ENCODE results near the gene DSN1. TPM values are rescaled to one million over a fixed set of nuclear protein-coding genes. Genes with fewer than 3 reads are reported as not detected.

Gene DSN1
- total RNA-seq, 1 experiment from 2014 or later, result 40.8 TPM

GRCh38 chr20:36736451-36737182 is 36.9 kb downstream of the DSN1 start:
- no TSS peak for BruUV-seq (replicated peaks)
- Histone ChIP-seq H3K4me1 (ENCODE audit: insufficient read depth, low read length, poor library complexity, severe bottlenecking) (no peaks in the 10 kb centered on the region), H3K36me3 (ENCODE audit: insufficient read depth, low read length, poor library complexity, severe bottlenecking) (no peaks in the 10 kb centered on the region), H3K27me3 (replicated peaks; ENCODE audit: insufficient read depth, low read depth, low read length, poor library complexity) (no peaks in the 10 kb centered on the region), H3K4me3 (ENCODE audit: low read depth, low read length, poor library complexity, severe bottlenecking) (no peak overlapping the region), H3K27ac (ENCODE audit: low read depth, low read length, poor library complexity, severe bottlenecking) (no peak overlapping the region), H3K9me3 (ENCODE audit: low read depth, low read length, poor library complexity, severe bottlenecking) (no peaks in the 10 kb centered on the region)
- ChIA-PET POLR2A (ENCODE audit: low non-redundant PET) (interaction anchor here (0.6 kb wide), 2 partner anchors 9 to 37 kb away, joined by 3 read pairs; partner anchors contain the start of genes DSN1 and NDRG3), CTCF (interaction anchor here (0.6 kb wide), 1 partner anchor 262 kb away, joined by 4 read pairs; no protein-coding TSS in a partner anchor)
- TF ChIP-seq CTCF (conservative IDR thresholded peaks at IDR 0.05; ENCODE audit: low read depth, low read length) (no peak), EZH2 (IDR thresholded peaks at IDR 0.05; ENCODE audit: borderline replicate concordance, low read depth, low read length, poor library complexity, severe bottlenecking) (no peak)
- DNase-seq (ENCODE audit: low spot score), result no peak
- intact Hi-C loops (cut with micrococcal nuclease; ENCODE audit: unreplicated experiment), result no loop called here

GRCh38 chr20:36732456-36732855 is 41.1 kb downstream of the DSN1 start:
- Histone ChIP-seq H3K9me3 (ENCODE audit: low read depth, low read length, poor library complexity, severe bottlenecking) (no peaks in the 10 kb centered on the region), H3K36me3 (ENCODE audit: insufficient read depth, low read length, poor library complexity, severe bottlenecking) (no peaks in the 10 kb centered on the region), H3K4me1 (ENCODE audit: insufficient read depth, low read length, poor library complexity, severe bottlenecking) (no peaks in the 10 kb centered on the region), H3K27me3 (replicated peaks; ENCODE audit: insufficient read depth, low read depth, low read length, poor library complexity) (no peaks in the 10 kb centered on the region), H3K27ac (ENCODE audit: low read depth, low read length, poor library complexity, severe bottlenecking) (no peak overlapping the region), H3K4me3 (ENCODE audit: low read depth, low read length, poor library complexity, severe bottlenecking) (no peak overlapping the region)
- no peak for DNase-seq (ENCODE audit: low spot score)
- BruUV-seq (replicated peaks), result no TSS peak
- intact Hi-C loops (cut with micrococcal nuclease; ENCODE audit: unreplicated experiment), result no loop called here
- TF ChIP-seq EZH2 (IDR thresholded peaks at IDR 0.05; ENCODE audit: borderline replicate concordance, low read depth, low read length, poor library complexity, severe bottlenecking) (no peak), CTCF (conservative IDR thresholded peaks at IDR 0.05; ENCODE audit: low read depth, low read length) (no peak)
- CTCF ChIA-PET, result no interaction called here
- POLR2A ChIA-PET (ENCODE audit: low non-redundant PET), result no interaction called here

GRCh38 chr20:36728986-36729385 is 44.6 kb downstream of the DSN1 start:
- no peak overlapping the region for H3K4me3 ChIP-seq (ENCODE audit: low read depth, low read length, poor library complexity, severe bottlenecking)
- no peaks in the 10 kb centered on the region for H3K9me3 ChIP-seq (ENCODE audit: low read depth, low read length, poor library complexity, severe bottlenecking)
- no peak overlapping the region for H3K27ac ChIP-seq (ENCODE audit: low read depth, low read length, poor library complexity, severe bottlenecking)
- DNase-seq (ENCODE audit: low spot score), result peak; percentile 23
- no peaks in the 10 kb centered on the region for H3K36me3 ChIP-seq (ENCODE audit: insufficient read depth, low read length, poor library complexity, severe bottlenecking)
- H3K4me1 ChIP-seq (ENCODE audit: insufficient read depth, low read length, poor library complexity, severe bottlenecking), result no peaks in the 10 kb centered on the region
- BruUV-seq (replicated peaks), result no TSS peak
- H3K27me3 ChIP-seq (replicated peaks; ENCODE audit: insufficient read depth, low read depth, low read length, poor library complexity), result no peaks in the 10 kb centered on the region
- intact Hi-C loops (cut with micrococcal nuclease; ENCODE audit: unreplicated experiment), result no loop called here
- TF ChIP-seq EZH2 (IDR thresholded peaks at IDR 0.05; ENCODE audit: borderline replicate concordance, low read depth, low read length, poor library complexity, severe bottlenecking) (no peak), CTCF (conservative IDR thresholded peaks at IDR 0.05; ENCODE audit: low read depth, low read length) (0 out of 2 replicates have a peak, but pooled peaks have one; percentile 28)
- POLR2A ChIA-PET (ENCODE audit: low non-redundant PET), result no interaction called here
- CTCF ChIA-PET, result interaction anchor here (0.8 to 1.0 kb wide), 2 partner anchors 80 to 116 kb away, joined by 3 to 6 read pairs; no protein-coding TSS in a partner anchor

All from A673 (cell line).